ENCODE data around the gene LAMB4.

LAMB4 gene

DNA sequence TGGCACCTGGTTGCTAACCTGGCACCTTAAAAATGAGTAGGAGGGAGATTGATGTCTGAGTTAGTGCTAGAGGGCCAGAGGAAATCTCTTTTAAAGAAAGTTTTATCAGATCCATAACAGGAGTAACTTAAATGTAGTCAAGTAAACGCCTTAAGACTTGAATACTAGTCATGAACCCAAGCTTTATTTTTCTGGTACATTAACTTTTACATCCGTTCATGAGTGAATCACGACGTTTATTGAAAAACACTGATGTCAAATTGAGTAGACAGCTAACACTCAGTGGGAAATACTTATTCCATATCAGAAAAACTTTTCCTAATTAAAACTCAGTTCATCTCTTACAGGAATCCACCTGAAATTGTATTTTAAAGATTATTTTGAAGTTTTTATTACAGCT is 120.3 kb downstream of the LAMB4 start:
- Histone ChIP-seq H3K9ac (ENCODE audit: low read depth in 1 of 2, low read length in 2 of 2) (no peak overlapping the region), H3K9me3 (ENCODE audit: control insufficient read depth in 1 of 2, low read length in 2 of 2) (no peaks in the 10 kb centered on the region), H3K27ac (ENCODE audit: low read depth, low read length) (no peak overlapping the region), H3K36me3 (ENCODE audit: control insufficient read depth in 1 of 2, insufficient read depth in 2 of 2, low read length in 2 of 2) (no peaks in the 10 kb centered on the region), H3K4me3 (ENCODE audit: low read depth in 1 of 2, low read length in 2 of 2) (no peak overlapping the region), H3K4me1 (ENCODE audit: control insufficient read depth in 1 of 2, insufficient read depth in 2 of 2, low read length in 2 of 2) (peaks cover 42 to 51% of the 10 kb centered on the region in 2 donors), H3K27me3 (ENCODE audit: control insufficient read depth in 1 of 2, insufficient read depth in 2 of 2, low read length in 2 of 2) (no peaks in the 10 kb centered on the region)

DNA sequence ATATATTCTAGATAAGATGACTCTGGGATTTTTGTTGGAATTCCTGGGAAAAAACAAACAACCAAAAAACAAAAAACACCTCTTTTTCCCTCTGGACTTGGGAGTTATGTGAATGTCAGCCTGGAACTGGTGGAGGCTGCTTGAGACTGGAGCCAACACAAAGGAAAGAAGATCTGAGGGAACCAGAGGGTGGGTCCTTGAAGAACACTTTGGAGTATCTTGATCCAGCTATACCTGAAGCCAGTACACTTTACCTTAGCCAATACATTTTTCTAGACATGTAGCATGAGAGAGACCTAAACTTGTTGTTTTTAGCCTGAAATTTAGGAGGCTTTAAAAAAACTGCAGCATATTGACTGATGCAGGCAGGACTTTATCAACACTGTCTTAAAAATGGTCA is 121.3 kb downstream of the LAMB4 start:
- peaks cover 47 to 52% of the 10 kb centered on the region in 2 donors for H3K4me1 ChIP-seq (ENCODE audit: control insufficient read depth in 1 of 2, insufficient read depth in 2 of 2, low read length in 2 of 2)
- no peak overlapping the region for H3K4me3 ChIP-seq (ENCODE audit: low read depth in 1 of 2, low read length in 2 of 2)
- no peak overlapping the region for H3K27ac ChIP-seq (ENCODE audit: low read depth, low read length)
- H3K27me3 ChIP-seq (ENCODE audit: control insufficient read depth in 1 of 2, insufficient read depth in 2 of 2, low read length in 2 of 2): no peaks in the 10 kb centered on the region
- no peaks in the 10 kb centered on the region for H3K36me3 ChIP-seq (ENCODE audit: control insufficient read depth in 1 of 2, insufficient read depth in 2 of 2, low read length in 2 of 2)
- H3K9ac ChIP-seq (ENCODE audit: low read depth in 1 of 2, low read length in 2 of 2): no peak overlapping the region
- H3K9me3 ChIP-seq (ENCODE audit: control insufficient read depth in 1 of 2, low read length in 2 of 2): no peaks in the 10 kb centered on the region

- Histone ChIP-seq H3K4me1 (ENCODE audit: control insufficient read depth in 1 of 2, insufficient read depth in 2 of 2, low read length in 2 of 2) (peaks cover 46 to 57% of the 10 kb centered on the region in 2 donors), H3K9me3 (ENCODE audit: control insufficient read depth in 1 of 2, low read length in 2 of 2) (no peaks in the 10 kb centered on the region), H3K27me3 (ENCODE audit: control insufficient read depth in 1 of 2, insufficient read depth in 2 of 2, low read length in 2 of 2) (no peaks in the 10 kb centered on the region), H3K27ac (ENCODE audit: low read depth, low read length) (no peak overlapping the region), H3K9ac (ENCODE audit: low read depth in 1 of 2, low read length in 2 of 2) (no peak overlapping the region), H3K36me3 (ENCODE audit: control insufficient read depth in 1 of 2, insufficient read depth in 2 of 2, low read length in 2 of 2) (no peaks in the 10 kb centered on the region), H3K4me3 (ENCODE audit: low read depth in 1 of 2, low read length in 2 of 2) (no peak overlapping the region)
Observed at GRCh38 chr7:108008240-108008639, 121.9 kb downstream of the LAMB4 start.

- H3K9ac ChIP-seq (ENCODE audit: low read depth in 1 of 2, low read length in 2 of 2): no peak overlapping the region
- no peak overlapping the region for H3K4me3 ChIP-seq (ENCODE audit: low read depth in 1 of 2, low read length in 2 of 2)
- H3K36me3 ChIP-seq (ENCODE audit: control insufficient read depth in 1 of 2, insufficient read depth in 2 of 2, low read length in 2 of 2): no peaks in the 10 kb centered on the region
- no peak overlapping the region for H3K27ac ChIP-seq (ENCODE audit: low read depth, low read length)
- no peaks in the 10 kb centered on the region for H3K9me3 ChIP-seq (ENCODE audit: control insufficient read depth in 1 of 2, low read length in 2 of 2)
- H3K4me1 ChIP-seq (ENCODE audit: control insufficient read depth in 1 of 2, insufficient read depth in 2 of 2, low read length in 2 of 2): peaks cover 41 to 53% of the 10 kb centered on the region in 2 donors
- no peaks in the 10 kb centered on the region for H3K27me3 ChIP-seq (ENCODE audit: control insufficient read depth in 1 of 2, insufficient read depth in 2 of 2, low read length in 2 of 2)
Observed at GRCh38 chr7:108007762-108008161, 122.4 kb downstream of the LAMB4 start.

- Histone ChIP-seq H3K4me3 (ENCODE audit: low read depth in 1 of 2, low read length in 2 of 2) (no peak overlapping the region), H3K27ac (ENCODE audit: low read depth, low read length) (no peak overlapping the region), H3K36me3 (ENCODE audit: control insufficient read depth in 1 of 2, insufficient read depth in 2 of 2, low read length in 2 of 2) (no peaks in the 10 kb centered on the region), H3K9ac (ENCODE audit: low read depth in 1 of 2, low read length in 2 of 2) (no peak overlapping the region), H3K9me3 (ENCODE audit: control insufficient read depth in 1 of 2, low read length in 2 of 2) (no peaks in the 10 kb centered on the region), H3K27me3 (ENCODE audit: control insufficient read depth in 1 of 2, insufficient read depth in 2 of 2, low read length in 2 of 2) (no peaks in the 10 kb centered on the region), H3K4me1 (ENCODE audit: control insufficient read depth in 1 of 2, insufficient read depth in 2 of 2, low read length in 2 of 2) (peaks cover 42 to 50% of the 10 kb centered on the region in 2 donors)
Observed at GRCh38 chr7:108007261-108007660, 122.9 kb downstream of the LAMB4 start.

- H3K36me3 ChIP-seq (ENCODE audit: control insufficient read depth in 1 of 2, insufficient read depth in 2 of 2, low read length in 2 of 2): no peaks in the 10 kb centered on the region
Observed at GRCh38 chr7:108004220-108005142, 125.7 kb downstream of the LAMB4 start.

GRCh38 chr7:108003599-108003935 is 126.6 kb downstream of the LAMB4 start:
- peaks cover 52 to 57% of the 10 kb centered on the region in 2 donors for H3K4me1 ChIP-seq (ENCODE audit: control insufficient read depth in 1 of 2, insufficient read depth in 2 of 2, low read length in 2 of 2)
- peak overlapping the region; percentile 86 to 87 for H3K4me3 ChIP-seq (ENCODE audit: low read depth in 1 of 2, low read length in 2 of 2)
- peaks cover 0 to 4% of the 10 kb centered on the region in 2 donors for H3K27me3 ChIP-seq (ENCODE audit: control insufficient read depth in 1 of 2, insufficient read depth in 2 of 2, low read length in 2 of 2)
- H3K9me3 ChIP-seq (ENCODE audit: control insufficient read depth in 1 of 2, low read length in 2 of 2): no peaks in the 10 kb centered on the region
- H3K36me3 ChIP-seq (ENCODE audit: control insufficient read depth in 1 of 2, insufficient read depth in 2 of 2, low read length in 2 of 2): no peaks in the 10 kb centered on the region
- H3K27ac ChIP-seq (ENCODE audit: low read depth, low read length): peak overlapping the region; percentile 61
- H3K9ac ChIP-seq (ENCODE audit: low read depth in 1 of 2, low read length in 2 of 2): peak overlapping the region; percentile 67 to 87

More at GRCh38 chr7:108004220-108005142, 125.7 kb downstream of the LAMB4 start:
- Histone ChIP-seq H3K9ac (ENCODE audit: low read depth in 1 of 2, low read length in 2 of 2) (peak overlapping the region; percentile 7 to 18), H3K27ac (ENCODE audit: low read depth, low read length) (peak overlapping the region; percentile 62), H3K27me3 (ENCODE audit: control insufficient read depth in 1 of 2, insufficient read depth in 2 of 2, low read length in 2 of 2) (peaks cover 0 to 4% of the 10 kb centered on the region in 2 donors), H3K4me1 (ENCODE audit: control insufficient read depth in 1 of 2, insufficient read depth in 2 of 2, low read length in 2 of 2) (peaks cover 48 to 52% of the 10 kb centered on the region in 2 donors), H3K4me3 (ENCODE audit: low read depth in 1 of 2, low read length in 2 of 2) (peak overlapping the region; percentile 9 to 21), H3K9me3 (ENCODE audit: control insufficient read depth in 1 of 2, low read length in 2 of 2) (no peaks in the 10 kb centered on the region)

DNA sequence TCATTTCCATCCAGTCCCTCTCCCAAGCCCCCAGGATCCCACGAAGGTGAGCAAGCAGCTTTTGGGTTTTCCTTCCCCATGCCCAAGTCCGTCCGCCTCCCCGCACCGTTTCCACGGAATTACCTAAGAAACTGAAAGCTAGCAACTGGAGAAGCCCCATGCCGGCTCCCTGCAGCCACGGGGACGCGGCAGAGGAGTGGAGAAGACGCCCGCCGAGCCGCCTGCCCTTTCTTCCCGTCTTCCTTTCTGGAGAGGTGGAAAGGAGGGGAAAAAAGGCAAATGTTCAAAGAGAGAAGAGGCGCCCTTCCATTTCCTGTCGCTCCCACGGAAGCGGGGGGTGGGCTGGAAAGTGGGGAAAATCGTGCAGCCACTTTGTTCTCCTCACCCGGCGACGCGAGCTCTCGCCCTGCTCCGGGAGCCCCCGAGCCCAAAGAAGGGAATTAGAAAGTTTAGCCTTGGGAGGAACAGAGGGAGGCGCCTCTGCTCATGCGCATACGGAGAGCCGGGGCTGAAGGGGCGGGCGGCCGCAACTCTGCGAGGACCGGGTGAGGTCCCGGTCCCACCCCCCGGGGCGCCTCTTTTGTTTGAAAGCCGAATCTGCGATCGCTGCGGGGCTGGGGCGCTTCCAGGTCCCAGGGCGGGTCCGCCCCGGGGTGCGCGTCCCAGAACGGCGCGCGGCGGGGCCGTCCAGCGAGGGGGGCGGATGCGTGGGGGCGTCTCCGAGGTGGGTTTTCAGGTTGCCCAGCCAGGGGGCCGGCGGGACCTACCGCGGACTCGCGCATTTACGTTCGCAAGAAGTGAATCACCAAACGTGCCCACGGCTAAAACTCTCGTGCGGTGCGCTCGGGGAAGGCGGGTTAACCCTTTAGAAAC is 127.2 kb downstream of the LAMB4 start, which contains the start of gene LAMB1:
TSS of gene LAMB1 (minus strand) at position 436 of the 873 bp plus-strand sequence. CDS start at position 160, 276 bp downstream.
- H3K4me1 ChIP-seq (ENCODE audit: control insufficient read depth in 1 of 2, insufficient read depth in 2 of 2, low read length in 2 of 2): peaks cover 52 to 60% of the 10 kb centered on the region in 2 donors
- peak within 1 kb of the TSS; percentile 67 to 87 for H3K9ac ChIP-seq (ENCODE audit: low read depth in 1 of 2, low read length in 2 of 2)
- peaks cover 0 to 4% of the 10 kb centered on the region in 2 donors for H3K27me3 ChIP-seq (ENCODE audit: control insufficient read depth in 1 of 2, insufficient read depth in 2 of 2, low read length in 2 of 2)

DNA sequence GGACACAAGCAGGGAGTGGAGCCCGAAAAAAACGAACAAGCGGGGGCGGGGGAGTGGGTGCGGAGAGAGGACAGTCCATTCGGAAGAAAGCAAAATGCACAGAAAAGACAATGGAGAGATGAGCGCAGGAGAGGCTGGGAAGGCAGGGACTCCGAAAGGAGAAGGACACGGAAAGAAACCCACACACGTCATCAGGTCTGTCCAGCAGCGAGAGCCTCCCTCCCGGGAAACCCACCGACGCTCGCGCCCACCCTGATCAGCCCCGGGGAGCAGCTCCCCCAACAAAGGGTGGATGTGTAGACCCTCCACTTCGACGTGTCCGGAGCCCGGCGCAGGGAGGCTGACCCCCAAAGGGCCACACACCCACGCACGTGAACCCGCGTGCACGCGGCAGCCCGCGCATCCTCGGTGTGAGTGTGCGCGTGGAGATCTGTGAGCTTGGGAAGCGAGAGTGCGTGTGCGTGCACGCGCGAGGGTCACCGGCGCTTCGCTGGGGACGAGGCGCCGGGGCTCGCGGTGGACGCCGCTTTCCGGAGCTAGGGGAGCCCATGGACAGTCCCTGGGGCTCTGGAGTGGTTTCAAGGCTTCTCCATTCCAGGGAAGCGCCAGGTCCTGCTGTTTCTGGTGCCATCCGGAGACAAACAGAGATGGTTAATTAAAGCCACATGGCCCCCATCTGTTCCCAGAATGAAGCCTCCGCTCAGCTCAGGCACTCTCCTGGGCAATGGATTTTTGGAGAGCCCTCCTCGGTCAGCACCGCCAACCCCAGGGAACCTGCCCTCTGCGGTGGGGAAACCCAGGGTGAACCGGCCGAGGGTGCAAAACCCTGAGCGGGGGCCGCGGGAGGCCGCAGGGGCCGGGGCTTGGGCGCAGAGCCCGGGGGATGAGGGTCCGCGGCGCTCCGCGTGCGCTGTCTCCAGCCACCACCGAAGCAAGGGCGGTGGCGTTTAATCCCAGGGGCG is 128.1 kb downstream of the LAMB4 start:
- Histone ChIP-seq H3K9me3 (ENCODE audit: control insufficient read depth in 1 of 2, low read length in 2 of 2) (no peaks in the 10 kb centered on the region), H3K36me3 (ENCODE audit: control insufficient read depth in 1 of 2, insufficient read depth in 2 of 2, low read length in 2 of 2) (no peaks in the 10 kb centered on the region), H3K27me3 (ENCODE audit: control insufficient read depth in 1 of 2, insufficient read depth in 2 of 2, low read length in 2 of 2) (peaks cover 0 to 4% of the 10 kb centered on the region in 2 donors), H3K4me3 (ENCODE audit: low read depth in 1 of 2, low read length in 2 of 2) (peak overlapping the region; percentile 86 to 87), H3K4me1 (ENCODE audit: control insufficient read depth in 1 of 2, insufficient read depth in 2 of 2, low read length in 2 of 2) (peaks cover 52 to 56% of the 10 kb centered on the region in 2 donors), H3K27ac (ENCODE audit: low read depth, low read length) (peak overlapping the region; percentile 61), H3K9ac (ENCODE audit: low read depth in 1 of 2, low read length in 2 of 2) (peak overlapping the region; percentile 67 to 87)

More for the DNA sequence above, 127.2 kb downstream of the LAMB4 start, which contains the start of gene LAMB1:
- H3K9me3 ChIP-seq (ENCODE audit: control insufficient read depth in 1 of 2, low read length in 2 of 2): no peaks in the 10 kb centered on the region
- peak within 1 kb of the TSS; percentile 62 for H3K27ac ChIP-seq (ENCODE audit: low read depth, low read length)
- H3K36me3 ChIP-seq (ENCODE audit: control insufficient read depth in 1 of 2, insufficient read depth in 2 of 2, low read length in 2 of 2): no peaks in the 10 kb centered on the region
- peak within 1 kb of the TSS; percentile 86 to 87 for H3K4me3 ChIP-seq (ENCODE audit: low read depth in 1 of 2, low read length in 2 of 2)
